SH-SY5Y (cell line): ENCODE data around the gene IER3IP1.
A peak's percentile ranks its signal among the peaks of the same experiment; 100 is the strongest.

Experiments
- GATA2 ChIP-seq: IDR thresholded peaks from 2 replicates; pipeline ENCODE4 v1.6.1; 2011; ENCODE audit warnings: mild to moderate bottlenecking, low read depth, low read length
- GATA3 ChIP-seq: IDR thresholded peaks from 2 replicates; pipeline ENCODE4 v1.6.1; 2011; ENCODE audit warnings: low read depth, mild to moderate bottlenecking, low read length, moderate library complexity

IER3IP1 gene

GRCh38 chr18:47172476-47172875, 3.7 kb downstream of the IER3IP1 start:
- TF ChIP-seq GATA2: no peak
- no peak for TF ChIP-seq GATA3

GRCh38 chr18:47168913-47169312, 7.3 kb downstream of the IER3IP1 start:
- TF ChIP-seq GATA2: no peak
- TF ChIP-seq GATA3: no peak

GRCh38 chr18:47168509-47168908, 7.7 kb downstream of the IER3IP1 start:
- no peak for TF ChIP-seq GATA3
- no peak for TF ChIP-seq GATA2

DNA sequence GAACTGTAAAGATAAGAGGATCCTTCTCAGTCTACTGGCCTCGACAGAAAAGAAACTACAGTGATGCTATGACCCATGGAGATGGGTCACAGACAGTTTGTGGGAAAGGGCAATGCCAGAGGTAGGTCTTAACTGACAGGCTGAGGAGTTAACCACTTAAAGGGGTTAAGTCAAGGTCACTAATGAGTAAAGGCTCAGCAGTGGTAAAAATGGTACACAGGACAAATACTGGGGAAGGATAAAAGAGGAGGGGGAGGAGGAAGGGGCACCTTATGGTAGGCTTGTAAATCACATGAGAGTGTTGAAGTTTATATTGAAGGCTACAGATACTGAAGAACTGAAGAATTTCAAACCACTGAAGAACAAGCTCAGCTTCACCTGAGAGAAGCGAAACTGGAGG, 9.9 kb downstream of the IER3IP1 start:
- TF ChIP-seq GATA3: no peak
- no peak for TF ChIP-seq GATA2

DNA sequence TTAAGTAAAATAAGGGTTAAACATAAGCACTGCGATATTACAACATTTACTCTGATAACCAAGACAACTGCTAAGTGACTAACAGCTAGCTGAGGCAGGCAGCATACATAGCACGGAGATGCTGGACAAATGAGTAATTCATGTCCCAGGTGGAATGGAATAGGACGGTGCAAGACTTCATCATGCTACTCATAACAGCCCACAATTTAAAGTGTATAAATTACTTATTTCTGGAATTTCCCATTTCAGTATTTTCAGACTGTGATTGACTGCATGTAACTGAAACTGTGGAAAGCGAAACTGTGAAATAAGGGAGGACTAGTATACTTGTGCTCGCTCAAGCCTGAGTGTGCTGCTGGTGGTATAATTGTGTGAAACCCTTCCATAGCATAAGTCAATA, 12.9 kb downstream of the IER3IP1 start:
- TF ChIP-seq GATA2: no peak
- TF ChIP-seq GATA3: no peak

DNA sequence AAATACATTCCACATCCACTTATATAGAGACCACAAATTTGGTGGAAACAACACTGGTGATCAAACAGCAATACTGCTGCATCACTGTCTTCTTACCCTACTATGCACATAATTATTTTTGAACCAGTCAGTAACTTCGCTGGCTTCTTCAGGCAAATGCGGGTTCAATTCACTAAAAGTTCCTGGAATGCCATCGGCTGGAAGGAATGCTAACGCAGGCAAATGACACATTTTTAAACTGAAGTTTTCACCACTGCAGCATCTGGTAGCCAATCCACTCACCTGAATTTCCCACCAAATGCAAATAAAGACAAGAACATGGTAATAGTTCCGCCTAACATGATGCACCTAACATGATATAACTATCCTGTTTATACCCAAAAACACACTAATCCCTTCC, 15.9 kb downstream of the IER3IP1 start:
- no peak for TF ChIP-seq GATA3
- TF ChIP-seq GATA2: no peak

DNA sequence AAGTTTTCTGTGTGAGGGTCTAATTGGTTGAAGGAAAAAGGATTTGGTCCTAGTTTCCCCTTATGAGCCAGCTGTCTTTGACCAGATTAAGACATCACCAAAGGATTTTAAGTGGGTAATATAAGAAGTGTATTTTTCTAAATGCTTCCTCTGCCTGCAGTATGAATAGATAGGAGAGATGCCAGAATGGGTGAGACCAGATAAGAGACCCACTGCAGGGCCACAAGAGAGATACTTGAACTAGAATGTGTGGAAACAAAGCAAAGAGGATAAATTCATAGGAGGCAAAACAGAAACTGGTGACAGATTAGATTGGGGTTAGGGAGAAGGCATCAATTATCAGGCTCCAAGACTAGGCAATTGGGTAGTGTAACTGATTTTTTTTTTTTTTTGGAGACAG, 24.7 kb downstream of the IER3IP1 start:
- TF ChIP-seq GATA2 (no peak), GATA3 (no peak)

DNA sequence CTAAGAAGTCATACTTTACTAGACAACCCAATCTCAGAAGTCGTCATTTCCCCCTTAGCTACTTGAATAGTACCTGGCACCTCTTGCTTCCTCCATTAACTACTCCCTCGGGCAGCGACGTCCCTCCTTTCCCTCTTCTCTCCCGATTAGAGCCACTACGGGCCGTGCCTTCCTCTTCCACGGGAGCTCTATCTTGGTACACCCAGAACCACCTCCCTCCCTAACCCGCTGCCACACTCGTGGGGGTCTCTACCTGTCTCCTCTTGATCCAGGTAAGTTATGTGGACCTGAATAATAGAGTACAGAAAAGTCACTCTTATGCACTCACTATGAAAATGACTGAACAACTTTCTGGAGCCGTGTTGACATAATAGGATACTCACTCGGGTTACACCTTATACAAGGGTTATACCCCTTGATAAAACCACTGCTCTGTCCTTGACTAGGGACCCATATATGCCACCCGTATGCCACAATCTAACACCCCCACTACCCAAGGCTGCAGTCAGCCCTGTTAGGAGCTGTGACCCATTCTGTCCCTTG, 25.3 kb downstream of the IER3IP1 start:
- TF ChIP-seq GATA2 (no peak), GATA3 (no peak)

- TF ChIP-seq GATA3: no peak
- no peak for TF ChIP-seq GATA2
These were observed 25.9 kb downstream of the IER3IP1 start, which contains the start of gene HDHD2 for GRCh38 chr18:47150029-47150823. HDHD2 (minus strand) TSS chr18:47150500; CDS start chr18:47136439, 14,061 bp downstream.

GRCh38 chr18:47149457-47150028, 26.6 kb downstream of the IER3IP1 start:
- TF ChIP-seq GATA2: peak; percentile 81
- no peak for TF ChIP-seq GATA3

DNA sequence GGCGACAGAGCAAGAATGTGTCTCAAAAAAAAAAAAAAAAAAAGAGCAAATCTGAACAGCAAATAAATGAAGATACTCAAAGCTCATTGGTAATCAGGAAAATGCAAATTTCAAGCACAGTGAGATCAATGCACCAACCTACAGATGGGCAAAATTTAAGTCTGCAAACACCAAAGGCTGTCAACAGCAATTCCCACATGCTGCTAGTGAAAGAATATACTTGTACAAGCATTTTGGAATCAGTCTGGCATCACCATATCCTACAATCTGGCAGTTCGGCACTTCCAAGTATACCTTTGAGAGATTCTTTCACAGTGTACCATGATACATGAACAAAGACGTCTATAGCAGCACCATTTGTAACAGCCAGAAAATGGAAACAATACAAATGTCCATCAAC, 30.0 kb downstream of the IER3IP1 start:
- TF ChIP-seq GATA2 (no peak), GATA3 (no peak)

- TF ChIP-seq GATA2: no peak
- no peak for TF ChIP-seq GATA3
These were observed 32.2 kb downstream of the IER3IP1 start for GRCh38 chr18:47143899-47144485.

DNA sequence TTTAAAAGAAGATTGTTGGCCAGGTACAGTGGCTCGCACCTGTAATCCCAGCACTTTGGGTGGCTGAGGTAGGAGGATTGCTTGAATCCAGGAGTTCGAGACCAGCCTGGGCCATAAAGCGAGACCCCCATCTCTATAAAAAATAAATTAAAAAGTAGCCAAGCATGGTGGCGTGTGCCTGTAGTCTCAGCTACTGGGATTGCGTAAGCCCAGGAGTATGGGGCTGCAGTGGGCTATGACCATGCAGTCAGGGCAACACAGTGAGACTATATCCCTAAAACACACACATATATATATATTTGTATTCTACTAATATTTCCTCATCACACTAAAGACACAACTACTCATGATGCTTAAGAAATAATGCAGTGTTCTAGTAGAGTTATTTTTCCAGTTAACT, 33.0 kb downstream of the IER3IP1 start:
- TF ChIP-seq GATA3 (no peak), GATA2 (no peak)

DNA sequence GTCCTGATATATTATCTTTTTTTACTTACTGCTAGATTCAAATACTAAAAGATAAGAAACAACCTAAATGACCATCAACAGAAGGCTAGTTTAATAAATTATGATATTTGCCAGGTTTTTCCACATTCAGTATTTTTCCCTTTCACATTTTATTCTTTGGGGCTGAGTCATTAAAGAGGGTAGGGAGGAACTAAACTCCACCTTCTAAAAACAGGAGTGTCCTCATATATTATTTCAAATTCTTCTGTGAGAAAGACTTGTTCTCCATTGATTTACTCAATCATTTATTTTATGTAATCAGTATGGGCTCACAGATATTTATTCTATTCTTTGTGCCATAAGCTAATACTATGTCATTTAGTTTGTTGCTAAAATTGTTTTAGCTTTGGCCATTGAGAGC, 34.9 kb downstream of the IER3IP1 start:
- TF ChIP-seq GATA2 (no peak), GATA3 (no peak)
